SK-N-SH treated with all-trans-retinoic acid at 6 μM for 48 hours (cell line): ENCODE results near the gene DAB1.
A peak's percentile ranks its signal among the peaks of the same experiment; 100 is the strongest.

Experiments used
- ATAC-seq: fragments of 200-7000 bp; cut with Tn5 transposase; 3 replicates; pipeline ENCODE4 v1.9.1; 2020; ENCODE audit warnings: mild to moderate bottlenecking, moderate library complexity
- ARNTL ChIP-seq: fragments of 450-650 bp; formaldehyde crosslinking; IDR thresholded peaks from 2 replicates; pipeline ENCODE4 v1.5.0; 2020; ENCODE audit warnings: low read depth, mild to moderate bottlenecking, moderate library complexity, borderline replicate concordance
- BACH2 ChIP-seq: fragments of 250-450 bp; sonication (Bioruptor Pico); IDR thresholded peaks from 2 replicates; pipeline ENCODE4 v1.9.0; 2021; ENCODE audit warnings: mild to moderate bottlenecking, borderline replicate concordance
- CREB5 ChIP-seq: fragments of 250-450 bp; sonication (Bioruptor Pico); IDR thresholded peaks from 2 replicates; pipeline ENCODE4 v1.5.1; 2020; ENCODE audit warnings: low read depth, mild to moderate bottlenecking, moderate library complexity
- CSDC2 ChIP-seq: fragments of 250-450 bp; sonication (Bioruptor Pico); IDR thresholded peaks from 2 replicates; pipeline ENCODE4 v1.5.0; 2020; ENCODE audit warnings: mild to moderate bottlenecking, moderate library complexity
- CSRNP3 ChIP-seq: fragments of 250-450 bp; sonication (Bioruptor Pico); IDR thresholded peaks from 2 replicates; pipeline ENCODE4 v1.5.1; 2021; ENCODE audit warnings: mild to moderate bottlenecking, moderate library complexity
- ESRRG ChIP-seq: fragments of 250-450 bp; sonication (Bioruptor Pico); IDR thresholded peaks from 2 replicates; pipeline ENCODE4 v1.6.1; 2021; ENCODE audit warnings: mild to moderate bottlenecking
- ISL1 ChIP-seq: fragments of 250-450 bp; sonication (Bioruptor Pico); IDR thresholded peaks from 2 replicates; pipeline ENCODE4 v2.1.2; 2022; ENCODE audit warnings: mild to moderate bottlenecking, moderate library complexity
- POU6F1 ChIP-seq: fragments of 250-450 bp; sonication (Bioruptor Pico); IDR thresholded peaks from 2 replicates; pipeline ENCODE4 v1.8.0; 2021; ENCODE audit warnings: low read depth, mild to moderate bottlenecking, moderate library complexity, borderline replicate concordance
- PPARA ChIP-seq: fragments of 250-450 bp; sonication (Bioruptor Pico); IDR thresholded peaks from 2 replicates; pipeline ENCODE4 v1.5.0; 2020; ENCODE audit warnings: mild to moderate bottlenecking, borderline replicate concordance
- RARB ChIP-seq: fragments of 250-450 bp; sonication (Bioruptor Pico); IDR thresholded peaks from 2 replicates; pipeline ENCODE4 v1.8.0; 2021; ENCODE audit warnings: mild to moderate bottlenecking, moderate library complexity
- SNAI2 ChIP-seq: fragments of 250-450 bp; sonication (Bioruptor Pico); IDR thresholded peaks from 2 replicates; pipeline ENCODE4 v1.5.0; 2020; ENCODE audit warnings: mild to moderate bottlenecking, moderate library complexity
- TCF4 ChIP-seq: fragments of 250-450 bp; sonication (Bioruptor Pico); IDR thresholded peaks from 2 replicates; pipeline ENCODE4 v1.8.0; 2021; ENCODE audit warnings: mild to moderate bottlenecking, moderate library complexity, borderline replicate concordance
- TOX ChIP-seq: fragments of 250-450 bp; sonication (Bioruptor Pico); IDR thresholded peaks from 2 replicates; pipeline ENCODE4 v1.8.0; 2021; ENCODE audit warnings: mild to moderate bottlenecking, moderate library complexity, borderline replicate concordance
- TSHZ2 ChIP-seq: fragments of 250-450 bp; sonication (Bioruptor Pico); IDR thresholded peaks from 2 replicates; pipeline ENCODE4 v1.5.0; 2020; ENCODE audit warnings: mild to moderate bottlenecking, moderate library complexity
- ZC3H10 ChIP-seq: fragments of 250-450 bp; sonication (Bioruptor Pico); IDR thresholded peaks from 2 replicates; pipeline ENCODE4 v1.5.1; 2021; ENCODE audit warnings: mild to moderate bottlenecking, moderate library complexity
- ZFP3 ChIP-seq: fragments of 250-450 bp; sonication (Bioruptor Pico); IDR thresholded peaks from 2 replicates; pipeline ENCODE4 v1.5.0; 2020; ENCODE audit warnings: mild to moderate bottlenecking, moderate library complexity
- ZFP30 ChIP-seq: fragments of 450-650 bp; formaldehyde crosslinking; IDR thresholded peaks from 2 replicates; pipeline ENCODE4 v1.5.0; 2022; ENCODE audit warnings: mild to moderate bottlenecking, moderate library complexity
- ZNF565 ChIP-seq: fragments of 450-650 bp; formaldehyde crosslinking; conservative IDR thresholded peaks from 2 replicates; pipeline ENCODE4 v1.5.0; 2020; ENCODE audit warnings: low read depth, mild to moderate bottlenecking, moderate library complexity
- ZNF70 ChIP-seq: fragments of 450-650 bp; formaldehyde crosslinking; IDR thresholded peaks from 2 replicates; pipeline ENCODE4 v1.5.0; 2020; ENCODE audit warnings: mild to moderate bottlenecking, moderate library complexity
- ZNF8 ChIP-seq: fragments of 450-650 bp; formaldehyde crosslinking; IDR thresholded peaks from 2 replicates; pipeline ENCODE4 v1.5.0; 2020; ENCODE audit warnings: mild to moderate bottlenecking, moderate library complexity

The DAB1 gene

DNA sequence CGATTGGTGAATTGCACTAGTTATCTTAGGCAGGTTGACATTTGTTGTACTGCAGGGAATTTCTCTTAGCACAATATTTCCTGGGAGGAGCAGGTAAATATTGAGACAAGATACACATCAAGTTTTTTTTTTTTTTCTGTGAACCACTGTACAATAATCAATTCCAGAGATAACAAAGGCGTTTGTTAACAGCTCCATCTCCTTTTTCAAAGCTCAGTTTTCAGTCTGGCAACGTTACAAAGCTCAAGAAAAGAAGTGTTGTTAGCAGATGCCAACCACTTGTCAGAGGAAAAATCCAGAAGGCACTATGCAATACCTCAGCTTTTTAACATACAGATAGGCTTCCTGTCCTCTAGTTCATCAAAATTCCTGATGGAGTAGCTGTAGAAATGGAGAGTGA is 40.9 kb upstream of the DAB1 start (continued):
- TF ChIP-seq CSRNP3 (CRISPR knock-in tag): no peak
- TF ChIP-seq ZNF70 (CRISPR knock-in tag): no peak
- no peak for TF ChIP-seq CREB5 (CRISPR knock-in tag)

GRCh38 chr1:57463343-57463742 is 39.5 kb upstream of the DAB1 start:
- TF ChIP-seq ZNF8 (CRISPR knock-in tag): no peak
- TF ChIP-seq PPARA (CRISPR knock-in tag): no peak
- no peak for TF ChIP-seq ZC3H10 (CRISPR knock-in tag)
- TF ChIP-seq TOX (CRISPR knock-in tag): no peak
- no peak for TF ChIP-seq ESRRG (CRISPR knock-in tag)
- TF ChIP-seq ZNF565 (CRISPR knock-in tag): no peak
- TF ChIP-seq POU6F1 (CRISPR knock-in tag): no peak
- TF ChIP-seq ZNF70 (CRISPR knock-in tag): no peak
- no peak for TF ChIP-seq ARNTL
- TF ChIP-seq ISL1 (CRISPR knock-in tag): no peak
- no peak for TF ChIP-seq BACH2 (CRISPR knock-in tag)
- TF ChIP-seq TSHZ2 (CRISPR knock-in tag): no peak
- TF ChIP-seq CREB5 (CRISPR knock-in tag): no peak
- no peak for TF ChIP-seq ZFP3 (CRISPR knock-in tag)
- no peak for TF ChIP-seq TCF4 (CRISPR knock-in tag)
- no peak for TF ChIP-seq SNAI2 (CRISPR knock-in tag)
- no peak for TF ChIP-seq CSDC2
- TF ChIP-seq ZFP30 (CRISPR knock-in tag): no peak
- ATAC-seq: no peak

- ATAC-seq: peak; percentile 49
- TF ChIP-seq CREB5 (CRISPR knock-in tag): no peak
- TF ChIP-seq CSRNP3 (CRISPR knock-in tag): no peak
- TF ChIP-seq TCF4 (CRISPR knock-in tag): no peak
- TF ChIP-seq TOX (CRISPR knock-in tag): no peak
- no peak for TF ChIP-seq PPARA (CRISPR knock-in tag)
- TF ChIP-seq SNAI2 (CRISPR knock-in tag): no peak
- no peak for TF ChIP-seq ZC3H10 (CRISPR knock-in tag)
- TF ChIP-seq ZNF8 (CRISPR knock-in tag): no peak
- no peak for TF ChIP-seq ESRRG (CRISPR knock-in tag)
- TF ChIP-seq ARNTL: no peak
- no peak for TF ChIP-seq BACH2 (CRISPR knock-in tag)
- TF ChIP-seq TSHZ2 (CRISPR knock-in tag): no peak
- no peak for TF ChIP-seq RARB
- TF ChIP-seq ZNF70 (CRISPR knock-in tag): no peak
- TF ChIP-seq CSDC2: no peak
- no peak for TF ChIP-seq ZFP30 (CRISPR knock-in tag)
- no peak for TF ChIP-seq ISL1 (CRISPR knock-in tag)
- TF ChIP-seq ZFP3 (CRISPR knock-in tag): no peak
Observed at GRCh38 chr1:57461405-57461804, 37.5 kb upstream of the DAB1 start.
